IMR-90 (cell line): ENCODE data around the gene PPP1CB. TPM values are rescaled to one million over a fixed set of nuclear protein-coding genes. Genes with fewer than 3 reads are reported as not detected.

Experiments used
- ATAC-seq: fragments of 200-7000 bp; cut with Tn5 transposase; 2 replicates; pipeline ENCODE4 v1.9.1; 2020; ENCODE audit warnings: low read depth, mild to moderate bottlenecking, moderate library complexity
- BruUV-seq: library from RNA; stranded (reverse); fragments of 400-500 nt; replicated peaks from 2 replicates; lab custom pipeline; 2021; lab: Mats Ljungman, UMichigan
- CTCF ChIA-PET: fragments of 300-600 bp; formaldehyde crosslinking; extraction: SDS; loops from one replicate; lab custom pipeline; 2021; ENCODE audit warnings: antibody characterized with exemption; lab: Yijun Ruan, JAX
- POLR2A ChIA-PET: fragments of 300-600 bp; sonication (Branson Sonifier 250); formaldehyde crosslinking; loops from one replicate; lab custom pipeline; 2022; ENCODE audit warnings: antibody characterized with exemption; ENCODE audit not compliant: unreplicated experiment; lab: Charles Lee
- DNase-seq: peaks from one replicate; pipeline ENCODE4 v3.0.0; 2013
- H2AFZ ChIP-seq: replicated peaks from 2 replicates; pipeline ENCODE3; 2013; ENCODE audit warnings: low read length, mild to moderate bottlenecking; ENCODE audit not compliant: poor library complexity
- H2AK5ac ChIP-seq: 2 replicates; pipeline ENCODE4 v1.6.1; 2013; ENCODE audit warnings: low read depth, low read length, inconsistent platforms
- H2AK9ac ChIP-seq: replicated peaks from 2 replicates; pipeline ENCODE3; 2013; ENCODE audit warnings: mild to moderate bottlenecking, low read depth, low read length, moderate library complexity; ENCODE audit not compliant: poor library complexity
- H2BK120ac ChIP-seq: 2 replicates; pipeline ENCODE4 v1.6.1; 2013; ENCODE audit warnings: low read depth, low read length, inconsistent platforms
- H2BK15ac ChIP-seq: 3 replicates; pipeline ENCODE4 v1.6.1; 2013; ENCODE audit warnings: low read depth, low read length, inconsistent platforms
- H2BK20ac ChIP-seq: 2 replicates; pipeline ENCODE4 v1.6.1; 2013; ENCODE audit warnings: low read depth, mild to moderate bottlenecking, inconsistent platforms, low read length, moderate library complexity
- H2BK5ac ChIP-seq: 2 replicates; pipeline ENCODE4 v1.6.1; 2013; ENCODE audit warnings: mild to moderate bottlenecking, low read depth, low read length, inconsistent platforms; ENCODE audit not compliant: poor library complexity, severe bottlenecking
- H3K14ac ChIP-seq: replicated peaks from 2 replicates; pipeline ENCODE4 v1.6.1; 2013; ENCODE audit warnings: low read depth, low read length, inconsistent platforms
- H3K18ac ChIP-seq: 2 replicates; pipeline ENCODE4 v1.6.1; 2013; ENCODE audit warnings: low read depth, low read length, control low read depth
- H3K23ac ChIP-seq: 2 replicates; pipeline ENCODE4 v1.6.1; 2013; ENCODE audit warnings: low read depth, low read length, inconsistent platforms
- H3K27ac ChIP-seq: 2 replicates; pipeline ENCODE4 v1.5.1; 2013; ENCODE audit warnings: mild to moderate bottlenecking, control low read depth, low read length; ENCODE audit not compliant: insufficient read depth
- H3K27me3 ChIP-seq: 2 replicates; pipeline ENCODE4 v1.6.1; 2013; ENCODE audit warnings: low read length; ENCODE audit not compliant: control insufficient read depth, insufficient read depth
- H3K36me3 ChIP-seq: 2 replicates; pipeline ENCODE4 v1.6.1; 2013; ENCODE audit warnings: low read length, mixed read lengths; ENCODE audit not compliant: control insufficient read depth, insufficient read depth
- H3K4ac ChIP-seq: 2 replicates; pipeline ENCODE4 v1.6.1; 2013; ENCODE audit warnings: low read depth, low read length, inconsistent platforms
- H3K4me1 ChIP-seq: 2 replicates; pipeline ENCODE4 v1.6.1; 2013; ENCODE audit warnings: low read length, mixed read lengths; ENCODE audit not compliant: control insufficient read depth, insufficient read depth
- H3K4me2 ChIP-seq: 2 replicates; pipeline ENCODE4 v1.6.1; 2013; ENCODE audit warnings: low read depth, mild to moderate bottlenecking, control low read depth, low read length, moderate library complexity
- H3K4me3 ChIP-seq: 2 replicates; pipeline ENCODE4 v1.5.1; 2013; ENCODE audit warnings: low read depth, mild to moderate bottlenecking, control low read depth, low read length, moderate library complexity; ENCODE audit not compliant: insufficient read depth
- H3K56ac ChIP-seq: 2 replicates; pipeline ENCODE4 v1.6.1; 2013; ENCODE audit warnings: low read length, inconsistent platforms; ENCODE audit not compliant: insufficient read depth; ENCODE audit errors: extremely low read depth
- H3K79me1 ChIP-seq, 2 experiments: 2 replicates each; pipeline ENCODE4 v1.6.1; 2013; ENCODE audit warnings: low read length in 2 of 2, inconsistent platforms in 1 of 2, low read depth in 1 of 2
- H3K9ac ChIP-seq: 2 replicates; pipeline ENCODE4 v1.6.1; 2013; ENCODE audit warnings: low read depth, low read length, control low read depth
- H3K9me1 ChIP-seq: 2 replicates; pipeline ENCODE4 v1.6.1; 2013; ENCODE audit warnings: low read length, inconsistent platforms; ENCODE audit not compliant: insufficient read depth
- H3K9me3 ChIP-seq: 2 replicates; pipeline ENCODE4 v1.6.1; 2013; ENCODE audit warnings: low read length; ENCODE audit not compliant: control insufficient read depth, insufficient read depth
- H4K20me1 ChIP-seq: 2 replicates; pipeline ENCODE4 v1.6.1; 2013; ENCODE audit warnings: low read length, inconsistent platforms; ENCODE audit not compliant: insufficient read depth
- H4K5ac ChIP-seq: 2 replicates; pipeline ENCODE4 v1.6.1; 2013; ENCODE audit warnings: mild to moderate bottlenecking, low read depth, low read length, control low read depth
- H4K8ac ChIP-seq, 2 experiments: 2 replicates each; pipeline ENCODE4 v1.6.1; 2013; ENCODE audit warnings: low read depth in 2 of 2, low read length in 2 of 2, control low read depth in 1 of 2, inconsistent platforms in 1 of 2
- H4K91ac ChIP-seq: 2 replicates; pipeline ENCODE4 v1.6.1; 2013; ENCODE audit warnings: low read depth, low read length, inconsistent platforms; ENCODE audit not compliant: insufficient read depth
- BHLHE40 ChIP-seq: fragments of 150-350 bp; IDR thresholded peaks from 2 replicates; pipeline ENCODE4 v1.6.1; 2016; ENCODE audit warnings: mild to moderate bottlenecking, low read depth, low read length
- CEBPB ChIP-seq: IDR thresholded peaks from 2 replicates; pipeline ENCODE4 v1.6.1; 2012; ENCODE audit warnings: low read depth, low read length, improper control_type of control experiment
- CHD1 ChIP-seq: IDR thresholded peaks from 2 replicates; pipeline ENCODE4 v1.6.1; 2012; ENCODE audit warnings: low read depth, low read length, improper control_type of control experiment
- CTCF ChIP-seq: conservative IDR thresholded peaks from 2 replicates; pipeline ENCODE4 v1.5.1; 2012; ENCODE audit warnings: mild to moderate bottlenecking, low read depth, low read length, improper control_type of control experiment
- ELK1 ChIP-seq: fragments of 150-350 bp; IDR thresholded peaks from 2 replicates; pipeline ENCODE4 v1.6.1; 2016; ENCODE audit warnings: low read depth, mild to moderate bottlenecking, low read length, moderate library complexity, borderline replicate concordance
- FOS ChIP-seq: fragments of 150-350 bp; IDR thresholded peaks from 2 replicates; pipeline ENCODE4 v1.6.1; 2016; ENCODE audit warnings: low read depth, low read length
- MAFK ChIP-seq: IDR thresholded peaks from 2 replicates; pipeline ENCODE4 v1.6.1; 2012; ENCODE audit warnings: low read depth, low read length, improper control_type of control experiment
- MAZ ChIP-seq: IDR thresholded peaks from 2 replicates; pipeline ENCODE4 v1.6.1; 2012; ENCODE audit warnings: low read depth, mild to moderate bottlenecking, low read length, improper control_type of control experiment, moderate library complexity, borderline replicate concordance
- MXI1 ChIP-seq: IDR thresholded peaks from 2 replicates; pipeline ENCODE4 v1.6.1; 2012; ENCODE audit warnings: low read depth, mild to moderate bottlenecking, low read length, moderate library complexity, borderline replicate concordance
- NFE2L2 ChIP-seq: fragments of 150-350 bp; IDR thresholded peaks from 2 replicates; pipeline ENCODE4 v1.6.1; 2016; ENCODE audit warnings: low read depth, mild to moderate bottlenecking, low read length
- POLR2A ChIP-seq: IDR thresholded peaks from 2 replicates; pipeline ENCODE4 v1.6.1; 2012; ENCODE audit warnings: mild to moderate bottlenecking, low read depth, low read length
- RAD21 ChIP-seq: IDR thresholded peaks from 2 replicates; pipeline ENCODE4 v1.6.1; 2012; ENCODE audit warnings: low read length, improper control_type of control experiment
- RCOR1 ChIP-seq: IDR thresholded peaks from 2 replicates; pipeline ENCODE4 v1.6.1; 2012; ENCODE audit warnings: mild to moderate bottlenecking, low read length, improper control_type of control experiment; ENCODE audit not compliant: insufficient replicate concordance
- SMC3 ChIP-seq: fragments of 150-350 bp; IDR thresholded peaks from 2 replicates; pipeline ENCODE4 v1.6.1; 2016; ENCODE audit warnings: low read depth, mild to moderate bottlenecking, antibody characterized with exemption, low read length, moderate library complexity
- USF2 ChIP-seq: fragments of 150-350 bp; IDR thresholded peaks from 2 replicates; pipeline ENCODE4 v1.6.1; 2017; ENCODE audit warnings: mild to moderate bottlenecking, antibody characterized with exemption, low read length, low read depth
- WGBS, 2 experiments: methylation state at CpG; one replicate each; pipeline versions ENCODE4 v1.1.5 to v1.1.7; 2013; ENCODE audit warnings: missing lambda C conversion rate in 2 of 2; ENCODE audit not compliant: insufficient read length in 1 of 2; ENCODE audit errors: extremely low coverage in 2 of 2; 5-methylcytosine and 5-hydroxymethylcytosine counted together
- dilution Hi-C: fragments of 300-500 bp; cut with HindIII; formaldehyde crosslinking; loops from one replicate; pipeline ENCODE4 v1.14.3; 2018; ENCODE audit warnings: low sequenced_read_pairs; ENCODE audit not compliant: unreplicated experiment
- in situ Hi-C: fragments of 300-500 bp; cut with MboI; formaldehyde crosslinking; loops from 3 replicates; pipeline ENCODE4 v1.14.3; 2019; ENCODE audit warnings: low sequenced_read_pairs, inconsistent platforms, mixed read lengths
- intact Hi-C: fragments of 100-400 bp; cut with micrococcal nuclease; formaldehyde crosslinking; loops from 2 replicates; pipeline ENCODE4 v1.10.0; 2022
- polyA plus RNA-seq, 3 experiments: library from polyadenylated mRNA; depleted of rRNA; stranded (reverse); fragments of >200 nt; gene quantifications; 2 replicates each; pipeline ENCODE4 v1.2.3, GENCODE V29; 2012; ENCODE audit warnings: low replicate concordance in 1 of 3
- total RNA-seq: library from RNA; depleted of rRNA; stranded (reverse); fragments of >200 nt; gene quantifications from 2 replicates; pipeline ENCODE4 v1.2.3, GENCODE V29; 2012

The PPP1CB gene
- total and polyA plus RNA-seq, 2 of the 4 experiments (the other 2 are of a cell fraction): 37.7 to 111 TPM

- ATAC-seq: no peak
- H4K5ac ChIP-seq: no peak overlapping the region
- no peaks in the 10 kb centered on the region for H3K36me3 ChIP-seq
- H3K27ac ChIP-seq: no peak overlapping the region
- H3K4ac ChIP-seq: no peak overlapping the region
- H3K14ac ChIP-seq: no peak overlapping the region
- H3K9ac ChIP-seq: no peak overlapping the region
- H3K23ac ChIP-seq: no peak overlapping the region
- H3K79me1 ChIP-seq: no peaks in the 10 kb centered on the region
- no peak overlapping the region for H3K18ac ChIP-seq
- H3K9me3 ChIP-seq: no peaks in the 10 kb centered on the region
- no peak overlapping the region for H3K4me3 ChIP-seq
- no peak overlapping the region for H4K91ac ChIP-seq
- dilution Hi-C loops (no loop called here), intact Hi-C loops (no loop called here), in situ Hi-C loops (no loop called here)
- H2BK15ac ChIP-seq: no peak overlapping the region
- H3K4me1 ChIP-seq: no peaks in the 10 kb centered on the region
- H3K9me1 ChIP-seq: no peaks in the 10 kb centered on the region
- ChIA-PET POLR2A (no interaction called here), CTCF (no interaction called here)
- H3K56ac ChIP-seq: no peak overlapping the region
- H4K20me1 ChIP-seq: no peaks in the 10 kb centered on the region
- H2BK5ac ChIP-seq: no peak overlapping the region
- H2AFZ ChIP-seq: no peak overlapping the region
- no TSS peak for BruUV-seq
- no peak overlapping the region for H4K8ac ChIP-seq
- no peaks in the 10 kb centered on the region for H3K27me3 ChIP-seq
- H2BK20ac ChIP-seq: no peak overlapping the region
- no peak overlapping the region for H2BK120ac ChIP-seq
- no peak for DNase-seq
- no peak overlapping the region for H3K4me2 ChIP-seq
- no peak overlapping the region for H2AK5ac ChIP-seq
- no peak overlapping the region for H2AK9ac ChIP-seq
- WGBS, 2 experiments: no CpG with 5 or more reads among the region's 2 CpGs
- TF ChIP-seq NFE2L2 (no peak), MXI1 (no peak), CHD1 (no peak), CTCF (no peak), MAZ (no peak), FOS (no peak), CEBPB (no peak), RAD21 (no peak), RCOR1 (no peak), POLR2A (no peak), MAFK (no peak), BHLHE40 (no peak), ELK1 (no peak), USF2 (no peak), SMC3 (no peak)
Measured at GRCh38 chr2:28835781-28836180, 84.2 kb downstream of the PPP1CB start.
